NCI-H2227 treated with DMSO at 0.1 percent for 48 hours (cell line): ENCODE measurements around the gene ADNP.
"Not testable (repeated sequence)": the region's sequence is repeated elsewhere in the genome, so short reads cannot be mapped to it uniquely, and the experiment has no call there.

Source experiments
- DNase-seq: peaks from one replicate; lab custom pipeline; 2025; lab: John Stamatoyannopoulos, UW

ADNP gene

GRCh38 chr20:50903353-50904051 is 27.7 kb downstream of the ADNP start:
- no peak for DNase-seq

- no peak for DNase-seq
Measured at GRCh38 chr20:50901301-50901700, 29.9 kb downstream of the ADNP start.

GRCh38 chr20:50900261-50900660 is 31.0 kb downstream of the ADNP start:
- DNase-seq: no peak

- DNase-seq: no peak
Measured at GRCh38 chr20:50898475-50898874, 32.8 kb downstream of the ADNP start.

GRCh38 chr20:50895111-50895830 is 36.0 kb downstream of the ADNP start:
- DNase-seq: no peak

GRCh38 chr20:50893620-50894019 is 37.6 kb downstream of the ADNP start:
- no peak for DNase-seq

DNA sequence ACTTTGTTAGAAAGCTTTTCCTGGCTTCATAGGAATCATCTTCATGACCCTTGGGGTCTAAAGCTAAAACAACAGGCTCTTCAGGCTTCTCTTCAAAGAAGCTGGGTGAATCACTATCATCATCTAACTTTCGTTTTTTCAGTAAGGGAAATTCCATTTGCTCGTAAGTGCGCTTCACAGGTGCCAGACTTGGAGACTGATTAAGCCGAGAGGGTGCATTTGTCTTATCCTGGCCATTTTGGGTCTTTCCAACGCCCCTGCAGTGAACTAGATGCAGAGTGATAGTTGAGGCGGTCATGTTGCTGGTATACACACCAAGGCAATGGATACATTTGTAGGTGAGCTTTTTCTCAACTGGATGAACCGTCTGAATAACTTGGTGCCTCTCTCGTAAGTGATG is 38.8 kb downstream of the ADNP start:
- DNase-seq: no peak

- no peak for DNase-seq
Measured at GRCh38 chr20:50891138-50891537, 40.1 kb downstream of the ADNP start.

- DNase-seq: no peak
Measured at GRCh38 chr20:50887576-50887975, 43.7 kb downstream of the ADNP start.

GRCh38 chr20:50886184-50886790 is 45.0 kb downstream of the ADNP start:
- no peak for DNase-seq

DNA sequence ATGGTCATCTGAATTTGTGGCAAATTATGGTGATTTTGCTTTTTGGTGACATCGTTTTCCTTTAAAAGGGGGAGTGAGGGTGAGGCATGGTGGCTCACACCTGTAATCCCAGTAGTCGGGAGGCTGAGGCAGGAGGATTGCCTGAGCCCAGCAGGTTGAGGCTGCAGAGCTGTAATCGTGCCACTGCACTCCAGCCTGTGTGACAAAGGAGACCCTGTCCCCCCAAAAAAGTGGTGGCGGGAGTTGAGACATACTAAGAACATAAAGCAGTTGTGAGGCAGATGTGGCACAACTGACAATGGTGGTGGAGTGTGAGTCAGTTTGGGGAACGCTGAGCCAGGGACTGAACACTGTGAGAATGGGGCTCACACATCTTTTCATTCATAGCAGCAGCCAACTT is 45.5 kb downstream of the ADNP start:
- DNase-seq: no peak

DNA sequence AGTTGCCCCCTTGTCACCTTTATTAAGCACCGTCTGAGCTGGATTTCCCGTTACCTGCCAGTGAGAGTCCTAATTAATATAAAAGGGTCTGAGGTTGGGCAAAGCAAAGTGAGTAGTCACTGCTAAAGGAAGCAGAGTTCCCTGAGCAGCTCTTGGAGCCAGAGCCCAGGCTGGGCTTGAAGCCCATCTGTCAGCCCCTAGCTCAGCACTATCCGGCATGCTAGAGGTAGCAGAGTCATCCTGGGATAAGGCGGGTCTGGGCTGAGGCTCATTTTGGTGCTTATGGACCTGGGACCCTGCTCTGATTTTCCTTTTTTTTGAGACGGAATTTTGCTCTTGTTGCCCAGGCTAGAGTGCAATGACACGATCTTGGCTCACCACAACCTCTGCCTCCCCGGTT is 46.2 kb downstream of the ADNP start:
- no peak for DNase-seq

- DNase-seq: no peak
Measured at GRCh38 chr20:50883856-50884255, 47.4 kb downstream of the ADNP start.

GRCh38 chr20:50881759-50882424 is 49.3 kb downstream of the ADNP start:
- not testable (repeated sequence) for DNase-seq

GRCh38 chr20:50879649-50880550 is 51.3 kb downstream of the ADNP start:
- no peak for DNase-seq

DNA sequence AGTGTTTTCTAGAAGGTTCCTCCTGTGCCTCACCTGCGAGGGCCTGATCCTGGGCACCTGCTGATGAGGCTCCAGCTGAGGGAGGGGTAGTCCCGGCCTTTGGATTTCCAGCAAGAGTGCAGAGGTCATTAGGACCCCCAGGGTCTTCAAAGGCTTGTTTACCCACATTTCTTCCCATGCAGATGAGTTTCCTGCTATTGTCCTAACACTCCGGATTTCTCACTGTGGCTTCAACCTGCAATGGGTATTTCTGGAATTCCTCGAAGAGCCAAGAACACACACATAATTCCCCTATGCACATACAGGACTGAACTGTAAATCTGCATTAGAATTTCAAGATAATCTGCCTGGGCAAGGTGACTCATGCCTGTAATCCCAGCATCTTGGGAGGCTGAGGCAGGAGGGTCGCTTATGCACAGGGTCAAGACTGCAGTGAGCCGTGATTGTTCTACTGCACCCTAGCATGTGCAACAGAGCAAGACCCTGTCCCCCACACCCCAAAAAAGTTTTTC is 53.9 kb downstream of the ADNP start:
- DNase-seq: no peak

- DNase-seq: no peak
Measured at GRCh38 chr20:50876816-50877215, 54.4 kb downstream of the ADNP start.

GRCh38 chr20:50876063-50876685 is 55.1 kb downstream of the ADNP start:
- no peak for DNase-seq

GRCh38 chr20:50874758-50875665 is 56.2 kb downstream of the ADNP start:
- no peak for DNase-seq
